Erythroblast (primary cell): Measurements from ENCODE around the gene KCNK6.

ENCODE experiments used
- GATA1 ChIP-seq: IDR thresholded peaks from 2 replicates; pipeline ENCODE4 v1.6.1; 2011; ENCODE audit warnings: low read depth, mild to moderate bottlenecking, control low read depth, low read length, moderate library complexity
- POLR2A ChIP-seq: IDR thresholded peaks from 2 replicates; pipeline ENCODE4 v1.6.1; 2011; ENCODE audit warnings: mild to moderate bottlenecking, low read length

DNA sequence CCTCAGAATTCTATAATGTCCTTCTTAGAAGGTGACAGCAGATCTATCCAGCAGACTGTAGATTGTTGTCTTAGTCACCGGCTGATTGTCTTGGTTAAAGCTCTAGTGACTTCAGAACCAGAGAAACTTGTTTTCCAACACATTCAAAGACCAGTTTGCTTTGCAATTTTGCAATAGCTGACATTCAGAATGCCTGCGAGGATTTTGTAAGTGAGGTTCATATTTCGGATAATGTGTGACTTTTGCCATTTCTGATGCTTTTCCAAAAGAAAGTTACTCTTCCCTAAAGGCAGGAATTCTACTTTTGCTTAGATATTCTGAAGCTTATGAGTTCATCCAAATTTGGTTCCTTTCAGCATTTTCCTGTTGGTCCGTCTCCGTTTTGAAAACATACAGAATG, 42.1 kb upstream of the KCNK6 start:
- no peak for TF ChIP-seq POLR2A
- no peak for TF ChIP-seq GATA1
